Breast epithelium (tissue), 4 donors: Measurements from ENCODE around the gene SEMA3F. TPM values are rescaled to one million over a fixed set of nuclear protein-coding genes. Genes with fewer than 3 reads are reported as not detected.

Experiments
- DNase-seq, 2 donors: peaks; one replicate each; pipeline ENCODE4 v3.0.0-alpha.2; 2019; ENCODE audit warnings: low spot score in 2 of 2
- H3K27ac ChIP-seq, 2 donors: fragments of 200-600 bp; sonication (generic) in 1 of 2; one replicate each; pipeline ENCODE4 v1.5.1; 2016 to 2019; ENCODE audit warnings: mild to moderate bottlenecking in 1 of 2
- H3K27me3 ChIP-seq, 2 donors: fragments of 200-600 bp; sonication (generic) in 1 of 2; one replicate each; pipeline versions ENCODE4 v1.5.1 to v1.6.0; 2017 to 2019; ENCODE audit warnings: control low read depth in 1 of 2, mild to moderate bottlenecking in 1 of 2
- H3K36me3 ChIP-seq: fragments of 200-600 bp; one replicate; pipeline ENCODE4 v1.5.1; 2019
- H3K4me1 ChIP-seq, 2 donors: fragments of 200-600 bp; sonication (generic); one replicate each; pipeline ENCODE4 v1.5.1; 2016 to 2019; ENCODE audit warnings: control low read depth in 1 of 2
- H3K4me3 ChIP-seq, 3 donors: fragments of 200-600 bp; sonication (generic); 1 replicate in 2 of 3; 2 replicates in 1 of 3; pipeline ENCODE4 v1.5.1; 2016 to 2019; ENCODE audit warnings: mild to moderate bottlenecking in 3 of 3, moderate library complexity in 2 of 3
- H3K9me3 ChIP-seq, 2 donors: fragments of 200-600 bp; sonication (generic) in 1 of 2; one replicate each; pipeline ENCODE4 v1.5.1; 2016 to 2019; ENCODE audit warnings: control low read depth in 1 of 2
- CTCF ChIP-seq, 3 donors: fragments of 450-650 bp; IDR thresholded peaks; one replicate each; pipeline ENCODE4 v1.5.1; 2016 to 2017; ENCODE audit warnings: antibody characterized with exemption in 3 of 3, mild to moderate bottlenecking in 3 of 3, moderate library complexity in 3 of 3
- POLR2A ChIP-seq: fragments of 450-650 bp; IDR thresholded peaks from one replicate; pipeline ENCODE4 v1.6.1; 2016; ENCODE audit warnings: antibody characterized with exemption, mild to moderate bottlenecking, moderate library complexity
- POLR2AphosphoS5 ChIP-seq, 3 donors: sonication (generic); formaldehyde crosslinking; IDR thresholded peaks; one replicate each; pipeline ENCODE4 v1.6.1; 2017; ENCODE audit warnings: antibody characterized with exemption in 3 of 3
- intact Hi-C: fragments of 100-400 bp; cut with DNase I; formaldehyde crosslinking; loops from one replicate; pipeline ENCODE4 v1.15.1; 2023; ENCODE audit warnings: low total_unique reads
- total RNA-seq, 3 donors: library from RNA; depleted of rRNA; stranded (reverse); fragments of >200 nt; gene quantifications; one replicate each; pipeline ENCODE4 v1.1.0, GENCODE V29; 2016

The SEMA3F gene
- total RNA-seq, 3 donors from 2014 or later = 7.7 to 49.8 (median 26.9) TPM

GRCh38 chr3:50120364-50121071 lies 34.6 kb upstream of the SEMA3F start:
- no peaks in the 10 kb centered on the region for H3K36me3 ChIP-seq
- no peak for TF ChIP-seq POLR2AphosphoS5 (IDR thresholded peaks at IDR 0.05)
- TF ChIP-seq CTCF (IDR thresholded peaks at IDR 0.05) = no peak
- no peak for TF ChIP-seq POLR2A
- intact Hi-C loops = loop anchor here (10.0 kb wide), 1 partner anchor 64 kb away; no protein-coding TSS in a partner anchor
- no peaks in the 10 kb centered on the region for H3K9me3 ChIP-seq
- H3K27me3 ChIP-seq = no peaks in the 10 kb centered on the region
- no peak overlapping the region for H3K27ac ChIP-seq
- H3K4me1 ChIP-seq = peaks cover 14% of the 10 kb centered on the region in 2 donors
- no peak for DNase-seq
- no peak overlapping the region for H3K4me3 ChIP-seq

GRCh38 chr3:50121072-50122032 lies 33.8 kb upstream of the SEMA3F start:
- no peaks in the 10 kb centered on the region for H3K9me3 ChIP-seq
- no peaks in the 10 kb centered on the region for H3K27me3 ChIP-seq
- peaks cover 20 to 22% of the 10 kb centered on the region in 2 donors for H3K4me1 ChIP-seq
- intact Hi-C loops = loop anchor here (10.0 kb wide), 1 partner anchor 63 kb away; no protein-coding TSS in a partner anchor
- H3K36me3 ChIP-seq = no peaks in the 10 kb centered on the region
- peak overlapping the region in 1 of 2 donors; percentile 30 for H3K27ac ChIP-seq
- TF ChIP-seq CTCF (IDR thresholded peaks at IDR 0.05) (peak; percentile 84 to 94 (median 86)), POLR2AphosphoS5 (IDR thresholded peaks at IDR 0.05) (peak in 2 of 3 donors; percentile 25 to 60), POLR2A (no peak)
- peak; percentile 64 to 85 for DNase-seq
- H3K4me3 ChIP-seq = no peak overlapping the region

- no peaks in the 10 kb centered on the region for H3K27me3 ChIP-seq
- H3K9me3 ChIP-seq = no peaks in the 10 kb centered on the region
- DNase-seq = no peak
- no peak for TF ChIP-seq CTCF (IDR thresholded peaks at IDR 0.05)
- TF ChIP-seq POLR2A = no peak
- TF ChIP-seq POLR2AphosphoS5 (IDR thresholded peaks at IDR 0.05) = no peak
- intact Hi-C loops = loop anchor here (10.0 kb wide), 1 partner anchor 63 kb away; no protein-coding TSS in a partner anchor
- no peak overlapping the region for H3K27ac ChIP-seq
- peaks cover 24 to 27% of the 10 kb centered on the region in 2 donors for H3K4me1 ChIP-seq
- no peak overlapping the region for H3K4me3 ChIP-seq
- no peaks in the 10 kb centered on the region for H3K36me3 ChIP-seq
Measured at GRCh38 chr3:50122071-50122470, 33.1 kb upstream of the SEMA3F start.

- no peaks in the 10 kb centered on the region for H3K9me3 ChIP-seq
- no peaks in the 10 kb centered on the region for H3K36me3 ChIP-seq
- intact Hi-C loops = loop anchor here (10.0 kb wide), 1 partner anchor 62 kb away; no protein-coding TSS in a partner anchor
- DNase-seq = peak in 1 of 2 donors; percentile 49
- H3K4me1 ChIP-seq = peaks cover 24 to 28% of the 10 kb centered on the region in 2 donors
- no peak for TF ChIP-seq CTCF (IDR thresholded peaks at IDR 0.05)
- TF ChIP-seq POLR2A = no peak
- TF ChIP-seq POLR2AphosphoS5 (IDR thresholded peaks at IDR 0.05) = no peak
- H3K27me3 ChIP-seq = no peaks in the 10 kb centered on the region
- no peak overlapping the region for H3K4me3 ChIP-seq
- H3K27ac ChIP-seq = no peak overlapping the region
Measured at GRCh38 chr3:50122661-50123391, 32.3 kb upstream of the SEMA3F start.
